Measurements from ENCODE around the gene KCNJ11. TPM values are rescaled to one million over a fixed set of nuclear protein-coding genes. Genes with fewer than 3 reads are reported as not detected.
A peak's percentile ranks its signal among the peaks of the same experiment; 100 is the strongest.

Gene KCNJ11
- total and polyA plus RNA-seq, 11 donors, result 11.5 to 32.4 (median 17.6) TPM

DNA sequence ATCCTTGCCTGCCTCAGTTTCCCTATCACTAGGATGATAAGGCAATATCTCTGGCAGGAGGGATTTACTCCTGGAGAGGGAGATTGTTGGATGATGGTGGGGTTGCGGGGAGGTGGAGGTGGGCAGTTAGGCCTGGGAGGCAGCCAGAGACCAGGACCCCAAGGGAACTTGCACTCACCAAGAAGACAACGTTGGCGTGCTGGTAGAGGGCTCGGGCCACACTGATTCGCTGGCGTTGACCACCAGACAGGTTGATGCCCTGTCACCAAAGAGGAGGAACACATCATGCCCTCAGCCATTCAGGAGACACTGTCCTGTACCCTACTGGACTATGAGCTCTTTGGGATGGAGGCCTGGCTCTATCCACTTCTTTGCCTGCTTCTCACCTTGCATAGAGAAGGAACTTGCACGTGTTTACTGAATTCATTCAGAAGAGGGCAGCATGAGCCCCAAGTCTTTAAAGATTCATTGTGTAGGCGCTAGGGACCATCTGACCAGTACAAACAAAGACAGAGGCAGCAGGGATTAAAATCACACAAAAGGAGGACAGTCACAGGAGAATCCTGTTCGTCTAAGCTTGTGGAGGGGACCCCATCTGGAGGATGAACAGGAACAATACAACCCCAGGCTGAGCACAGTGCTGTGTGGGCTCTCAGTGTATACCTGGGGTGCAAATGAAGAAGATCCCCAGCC lies 24.2 kb upstream of the KCNJ11 start:
- no peak for ATAC-seq
- intact Hi-C loops (cut with DNase I), result no loop called here
- Histone ChIP-seq H3K4me3 (no peak overlapping the region), H3K27ac (no peak overlapping the region), H3K9me3 (no peaks in the 10 kb centered on the region), H3K36me3 (no peaks in the 10 kb centered on the region), H3K27me3 (no peaks in the 10 kb centered on the region), H3K4me1 (peaks cover 0 to 22% (median 0%) of the 10 kb centered on the region in 12 donors)
- DNase-seq, result no peak
- TF ChIP-seq POLR2A (IDR thresholded peaks at IDR 0.05), result no peak
- TF ChIP-seq, protein P1, sequence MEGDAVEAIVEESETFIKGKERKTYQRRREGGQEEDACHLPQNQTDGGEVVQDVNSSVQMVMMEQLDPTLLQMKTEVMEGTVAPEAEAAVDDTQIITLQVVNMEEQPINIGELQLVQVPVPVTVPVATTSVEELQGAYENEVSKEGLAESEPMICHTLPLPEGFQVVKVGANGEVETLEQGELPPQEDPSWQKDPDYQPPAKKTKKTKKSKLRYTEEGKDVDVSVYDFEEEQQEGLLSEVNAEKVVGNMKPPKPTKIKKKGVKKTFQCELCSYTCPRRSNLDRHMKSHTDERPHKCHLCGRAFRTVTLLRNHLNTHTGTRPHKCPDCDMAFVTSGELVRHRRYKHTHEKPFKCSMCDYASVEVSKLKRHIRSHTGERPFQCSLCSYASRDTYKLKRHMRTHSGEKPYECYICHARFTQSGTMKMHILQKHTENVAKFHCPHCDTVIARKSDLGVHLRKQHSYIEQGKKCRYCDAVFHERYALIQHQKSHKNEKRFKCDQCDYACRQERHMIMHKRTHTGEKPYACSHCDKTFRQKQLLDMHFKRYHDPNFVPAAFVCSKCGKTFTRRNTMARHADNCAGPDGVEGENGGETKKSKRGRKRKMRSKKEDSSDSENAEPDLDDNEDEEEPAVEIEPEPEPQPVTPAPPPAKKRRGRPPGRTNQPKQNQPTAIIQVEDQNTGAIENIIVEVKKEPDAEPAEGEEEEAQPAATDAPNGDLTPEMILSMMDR (IDR thresholded peaks at IDR 0.05), result no peak
- WGBS, 4 donors, result 79 to 83% (median 79%) methylated on average over 9 of the region's 9 CpGs

DNA sequence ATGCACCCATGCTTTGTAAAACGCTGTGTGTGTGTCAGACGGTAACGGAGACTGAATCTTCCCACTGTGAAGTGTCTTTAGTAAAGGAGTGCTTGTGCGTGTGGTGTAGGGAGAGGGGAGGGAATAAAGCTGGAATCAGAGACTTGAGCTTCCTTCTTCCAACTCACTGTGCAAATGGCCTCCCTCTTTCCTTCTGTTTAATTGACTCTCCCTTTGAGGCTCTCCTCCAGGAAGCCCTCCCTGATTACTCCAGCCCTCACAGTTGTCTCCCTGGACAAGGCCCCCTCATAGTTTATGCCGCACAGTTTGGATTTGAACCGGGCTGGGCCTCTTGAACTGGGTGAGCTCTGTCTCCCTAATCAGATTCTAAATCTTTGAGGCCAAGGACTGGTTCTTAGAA lies 23.0 kb upstream of the KCNJ11 start:
- intact Hi-C loops (cut with DNase I), result no loop called here
- 64 to 76% (median 67%) methylated on average over 6 of the region's 6 CpGs for WGBS, 4 donors
- DNase-seq (no peak), ATAC-seq (no peak)
- Histone ChIP-seq H3K27me3 (no peaks in the 10 kb centered on the region), H3K36me3 (no peaks in the 10 kb centered on the region), H3K9me3 (no peaks in the 10 kb centered on the region), H3K4me3 (no peak overlapping the region), H3K4me1 (peaks cover 0 to 32% (median 4%) of the 10 kb centered on the region in 12 donors), H3K27ac (peak overlapping the region in 1 of 12 donors; percentile 59)
- TF ChIP-seq, protein P1 (IDR thresholded peaks at IDR 0.05), result no peak
- TF ChIP-seq POLR2A (IDR thresholded peaks at IDR 0.05), result no peak

DNA sequence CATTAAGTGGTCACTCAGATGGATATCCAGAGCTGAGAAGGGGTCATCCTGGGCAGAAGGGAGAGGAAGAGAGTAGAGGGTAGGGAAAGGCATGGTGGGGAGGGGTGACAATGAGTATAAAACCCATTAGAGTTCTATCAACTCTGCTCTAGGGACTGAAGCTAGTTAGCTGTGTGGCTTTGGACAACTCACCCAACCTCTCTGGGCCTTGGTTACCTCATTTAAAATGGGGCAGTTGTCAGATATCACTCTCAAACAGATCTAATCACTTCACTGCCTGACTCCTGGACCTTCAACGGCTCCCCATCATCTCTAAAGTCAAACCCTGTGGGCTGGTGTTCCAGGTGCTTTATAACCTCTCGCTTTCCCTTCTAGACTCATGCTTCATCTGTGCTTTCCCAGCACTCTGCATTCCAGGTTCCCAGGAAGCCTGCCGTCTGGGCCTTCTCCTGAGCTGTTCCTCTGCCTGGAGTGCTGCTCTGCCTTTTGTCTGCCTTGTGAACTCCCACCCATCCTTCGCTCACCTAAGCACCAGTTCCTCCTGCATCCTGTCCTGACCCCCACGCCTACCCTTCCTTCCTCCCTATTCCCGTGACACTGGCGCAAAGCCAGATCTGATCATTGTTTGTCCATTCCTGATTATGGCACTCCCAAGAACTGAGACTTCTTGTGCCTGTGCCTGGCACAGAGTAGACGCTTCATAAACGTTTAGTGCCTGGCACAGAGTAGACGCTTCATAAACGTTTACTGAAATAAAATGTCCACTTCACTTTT lies 22.3 kb upstream of the KCNJ11 start:
- Histone ChIP-seq H3K9me3 (no peaks in the 10 kb centered on the region), H3K27ac (peak overlapping the region in 3 of 12 donors; percentile 19 to 59 (median 34)), H3K36me3 (no peaks in the 10 kb centered on the region), H3K4me1 (peaks cover 0 to 33% (median 10%) of the 10 kb centered on the region in 12 donors), H3K4me3 (no peak overlapping the region), H3K27me3 (no peaks in the 10 kb centered on the region)
- ATAC-seq (peak in 3 of 4 donors; percentile 6 to 71 (median 60)), DNase-seq (peak in 3 of 5 donors; percentile 41 to 74 (median 44))
- intact Hi-C loops (cut with DNase I), result no loop called here
- TF ChIP-seq POLR2A (IDR thresholded peaks at IDR 0.05), result peak in 1 of 2 donors; percentile 14
- TF ChIP-seq, protein P1 (IDR thresholded peaks at IDR 0.05), result no peak
- 46 to 55% (median 51%) methylated on average over 11 of the region's 11 CpGs for WGBS, 4 donors

DNA sequence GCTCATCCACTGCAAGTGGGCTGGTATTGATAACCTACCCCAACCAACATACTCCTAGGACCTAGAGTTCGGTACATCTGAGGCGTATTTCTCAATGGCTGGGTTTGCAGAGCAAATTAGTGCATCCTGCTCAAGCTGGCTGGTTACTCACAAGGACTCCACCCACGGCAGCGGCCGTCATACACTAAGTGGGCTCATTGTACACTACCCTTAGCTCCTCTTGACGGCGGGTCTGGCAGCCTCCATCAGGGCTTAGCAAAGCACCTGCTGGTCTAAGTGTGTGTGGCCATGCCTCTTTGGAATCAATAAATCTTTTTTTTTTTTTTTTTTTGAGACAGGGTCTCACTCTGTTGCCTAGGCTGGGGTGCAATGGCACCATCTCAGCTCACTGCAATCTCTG lies 20.2 kb upstream of the KCNJ11 start:
- DNase-seq, result peak in 1 of 5 donors; percentile 29
- Histone ChIP-seq H3K27me3 (no peaks in the 10 kb centered on the region), H3K36me3 (no peaks in the 10 kb centered on the region), H3K9me3 (no peaks in the 10 kb centered on the region), H3K4me1 (peaks cover 0 to 35% (median 17%) of the 10 kb centered on the region in 12 donors), H3K4me3 (no peak overlapping the region), H3K27ac (no peak overlapping the region)
- TF ChIP-seq, protein P1 (IDR thresholded peaks at IDR 0.05), result no peak
- TF ChIP-seq POLR2A (IDR thresholded peaks at IDR 0.05), result no peak
- WGBS, 4 donors, result 94 to 98% (median 96%) methylated on average over 7 of the region's 7 CpGs
- intact Hi-C loops (cut with DNase I), result no loop called here
- no peak for ATAC-seq
